Glomerular endothelial cell (primary cell): ENCODE results near the gene NR5A2. TPM values are rescaled to one million over a fixed set of nuclear protein-coding genes. Genes with fewer than 3 reads are reported as not detected.
"Not testable (repeated sequence)": the region's sequence is repeated elsewhere in the genome, so short reads cannot be mapped to it uniquely, and the experiment has no call there.

Experiments used
- DNase-seq: peaks from one replicate; pipeline ENCODE4 v3.0.0-alpha.2; 2011; ENCODE audit warnings: low read depth, low spot score; ENCODE audit errors: extremely low read depth
- total RNA-seq: library from RNA; depleted of rRNA; stranded (reverse); fragments of >200 nt; gene quantifications from 2 replicates; pipeline ENCODE4 v1.2.3, GENCODE V29; 2015

Gene NR5A2
- total RNA-seq, 1 donor from 2014 or later = 18.1 TPM

DNA sequence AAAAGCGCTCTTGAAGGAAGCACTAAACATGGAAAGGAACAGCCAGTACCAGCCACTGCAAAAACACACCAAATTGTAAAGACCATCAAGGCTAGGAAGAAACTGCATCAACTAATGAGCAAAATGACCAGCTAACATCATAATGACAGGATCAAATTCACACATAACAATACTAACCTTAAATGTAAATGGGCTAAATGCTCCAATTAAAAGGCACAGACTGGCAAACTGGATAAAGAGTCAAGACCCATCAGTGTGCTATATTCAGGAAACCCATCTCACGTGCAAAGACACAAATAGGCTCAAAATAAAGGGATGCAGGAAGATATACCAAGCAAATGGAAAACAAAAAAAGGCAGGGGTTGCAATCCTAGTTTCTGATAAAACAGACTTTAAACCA is 159.8 kb downstream of the NR5A2 start:
- not testable (repeated sequence) for DNase-seq

DNA sequence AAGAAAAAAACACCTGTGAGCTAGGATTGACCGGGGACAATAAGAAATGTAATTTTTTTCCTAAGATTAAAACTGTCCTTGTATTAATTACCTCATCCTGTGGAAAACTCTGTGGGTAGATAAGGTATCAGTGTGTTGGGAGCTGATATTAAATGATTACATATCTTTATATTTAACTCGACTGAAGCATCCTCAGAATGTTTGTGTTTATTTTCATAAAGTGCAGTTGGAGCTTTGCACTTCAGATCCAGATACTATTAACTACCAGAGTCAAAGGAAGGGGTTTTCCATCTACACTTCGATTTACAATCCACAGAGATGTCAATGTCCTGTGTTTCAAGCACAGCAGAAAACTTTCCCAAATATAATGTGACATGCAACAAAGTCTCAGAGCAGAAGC is 164.5 kb downstream of the NR5A2 start:
- no peak for DNase-seq

DNA sequence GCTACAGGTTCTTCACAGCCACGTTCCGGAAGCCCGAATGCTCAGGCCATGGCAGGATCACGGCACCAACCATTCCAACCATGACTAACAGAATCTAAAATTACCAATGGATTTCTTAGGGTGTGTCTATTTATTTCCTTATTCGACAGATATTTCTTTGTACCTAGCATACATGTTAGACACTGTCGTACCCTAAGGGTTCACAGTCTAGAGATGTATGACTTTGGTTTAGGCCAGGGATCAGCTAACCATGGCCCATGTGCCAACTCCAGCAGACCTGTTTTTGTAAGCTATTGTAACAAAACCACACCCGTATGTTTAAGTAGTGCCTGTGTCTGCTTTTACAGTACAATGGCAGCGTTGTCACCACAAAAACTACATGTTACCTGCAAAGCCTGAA is 167.0 kb downstream of the NR5A2 start:
- DNase-seq = no peak

GRCh38 chr1:200198236-200198635 is 170.7 kb downstream of the NR5A2 start:
- no peak for DNase-seq

GRCh38 chr1:200205216-200205995 is 177.9 kb downstream of the NR5A2 start:
- DNase-seq = no peak

DNA sequence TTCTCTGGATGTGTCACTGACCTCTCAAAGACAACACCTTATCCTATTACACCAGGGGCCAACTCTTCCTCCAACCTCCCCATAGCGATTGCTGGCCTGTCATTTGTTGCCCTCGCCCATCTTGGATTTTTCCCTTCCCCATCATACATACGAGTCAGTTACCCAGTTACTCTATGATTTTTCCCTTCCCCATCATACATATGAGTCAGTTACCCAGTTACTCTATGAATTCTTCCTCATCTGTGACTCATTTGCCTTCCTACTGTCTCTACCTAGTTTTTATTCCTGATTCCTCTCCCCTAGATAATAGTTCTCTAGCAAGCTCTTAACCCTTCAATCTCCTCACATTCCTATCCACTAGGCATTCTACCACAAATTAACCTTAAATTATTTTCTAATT is 178.8 kb downstream of the NR5A2 start:
- DNase-seq = no peak

DNA sequence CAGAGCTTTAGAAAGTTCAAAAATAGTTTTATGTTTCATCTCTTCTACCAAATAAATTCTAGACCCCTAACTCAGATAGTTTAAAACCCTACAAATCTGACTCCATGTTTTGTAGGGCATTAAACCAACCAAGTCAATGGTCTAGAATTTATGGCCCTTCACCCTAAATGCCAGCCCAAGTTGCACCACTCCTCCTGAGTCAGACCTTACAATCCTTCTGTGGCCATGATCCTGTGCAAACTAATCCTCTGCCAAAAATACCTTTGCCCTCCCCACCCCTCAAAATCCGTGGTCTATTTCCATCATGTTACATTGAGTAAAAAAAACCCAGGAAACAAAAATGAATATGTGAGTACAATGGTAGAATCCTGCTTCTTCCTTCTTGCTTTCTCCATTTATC is 179.3 kb downstream of the NR5A2 start:
- no peak for DNase-seq

DNA sequence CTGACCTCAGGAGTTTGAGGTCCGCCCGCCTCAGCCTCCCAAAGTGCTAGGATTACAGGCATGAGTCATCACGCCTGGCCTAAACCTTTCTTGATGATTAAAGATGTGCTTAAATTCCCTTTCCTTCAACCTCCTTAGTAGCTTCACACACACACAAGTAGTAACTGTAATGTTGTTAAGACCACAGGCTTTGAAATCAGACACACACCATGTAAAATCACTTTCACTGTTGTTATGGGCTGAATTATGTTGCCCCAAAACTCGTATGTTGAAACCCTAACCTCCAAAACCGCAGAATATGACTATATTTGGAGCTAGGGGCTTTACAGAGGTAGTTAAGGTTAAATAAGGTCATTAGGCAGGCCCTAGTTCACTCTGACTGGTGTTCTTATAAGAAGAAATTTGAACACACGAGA is 180.2 kb downstream of the NR5A2 start:
- no peak for DNase-seq

GRCh38 chr1:200211157-200211556 is 183.6 kb downstream of the NR5A2 start:
- no peak for DNase-seq

- DNase-seq = no peak
Measured at GRCh38 chr1:200213392-200213791, 185.9 kb downstream of the NR5A2 start.

DNA sequence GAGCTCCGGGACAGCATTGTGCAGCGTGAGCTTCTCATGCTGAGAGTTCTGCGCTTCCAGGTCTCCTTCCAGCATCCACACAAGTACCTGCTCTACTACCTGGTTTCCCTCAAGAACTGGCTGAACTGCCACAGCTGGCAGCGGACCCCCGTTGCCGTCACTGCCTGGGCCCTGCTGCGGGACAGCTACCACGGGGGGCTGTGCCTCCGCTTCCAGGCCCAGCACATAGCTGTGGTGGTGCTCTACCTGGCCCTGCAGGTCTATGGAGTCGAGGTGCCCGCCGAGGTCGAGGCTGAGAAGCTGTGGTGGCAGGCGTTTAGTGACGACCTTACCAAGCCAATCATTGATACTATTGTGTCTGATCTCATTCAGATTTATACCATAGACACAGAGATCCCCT is 186.4 kb downstream of the NR5A2 start:
- no peak for DNase-seq

- DNase-seq = no peak
Measured at GRCh38 chr1:200215350-200215749, 187.8 kb downstream of the NR5A2 start.

DNA sequence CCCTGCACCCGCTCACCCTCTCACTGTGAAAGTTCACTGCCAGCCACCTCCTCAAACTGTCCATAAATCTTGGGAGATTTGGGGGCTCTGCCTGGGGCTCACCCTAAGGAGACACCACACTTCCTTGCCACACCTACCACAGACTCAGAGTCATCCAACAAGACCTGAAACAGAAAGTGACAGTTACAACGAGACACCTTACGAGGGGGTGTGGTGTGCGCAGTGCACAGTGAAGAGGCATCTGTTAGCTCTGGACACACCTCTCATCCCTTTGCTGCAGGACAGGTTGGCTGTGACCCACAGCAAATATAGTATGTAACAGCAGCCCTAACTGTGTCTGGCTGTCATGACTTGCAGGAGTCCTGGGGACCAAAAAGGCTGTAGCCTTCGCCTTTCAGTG is 190.2 kb downstream of the NR5A2 start:
- DNase-seq = no peak

DNA sequence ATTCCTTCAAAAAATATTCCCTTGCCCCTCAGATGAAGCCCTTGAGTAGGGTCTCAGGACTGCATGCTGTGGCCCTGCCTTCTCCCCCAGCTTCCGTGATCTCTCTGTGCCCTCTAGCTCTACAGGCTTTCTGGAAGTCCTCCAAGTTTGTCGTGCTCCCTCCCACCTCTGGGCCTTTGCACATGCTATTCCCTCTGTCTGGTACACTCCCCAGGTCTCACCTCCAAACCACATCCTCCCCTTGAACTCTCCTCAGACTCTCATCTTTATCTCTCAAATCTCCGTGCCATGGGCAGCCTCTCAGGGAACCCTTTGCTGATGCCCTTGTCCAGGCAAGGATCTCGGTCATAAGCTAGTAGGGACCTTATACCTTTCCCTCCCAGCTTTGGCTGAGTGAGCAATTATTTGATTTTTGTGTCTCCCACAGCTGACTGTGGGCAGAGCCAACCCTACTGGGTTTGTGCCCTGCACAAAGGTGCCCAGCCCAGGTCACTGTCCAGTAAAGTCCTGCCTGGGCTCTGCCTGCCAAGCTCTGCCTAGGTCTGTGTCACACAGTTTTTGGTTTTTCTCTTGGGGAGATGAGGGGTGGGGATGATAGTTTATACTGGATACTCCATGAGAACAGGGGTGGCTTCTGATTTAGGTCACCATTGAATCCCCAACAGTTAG is 194.2 kb downstream of the NR5A2 start:
- no peak for DNase-seq

GRCh38 chr1:200223207-200223606 is 195.7 kb downstream of the NR5A2 start:
- DNase-seq = no peak

GRCh38 chr1:200223613-200224012 is 196.1 kb downstream of the NR5A2 start:
- no peak for DNase-seq

DNA sequence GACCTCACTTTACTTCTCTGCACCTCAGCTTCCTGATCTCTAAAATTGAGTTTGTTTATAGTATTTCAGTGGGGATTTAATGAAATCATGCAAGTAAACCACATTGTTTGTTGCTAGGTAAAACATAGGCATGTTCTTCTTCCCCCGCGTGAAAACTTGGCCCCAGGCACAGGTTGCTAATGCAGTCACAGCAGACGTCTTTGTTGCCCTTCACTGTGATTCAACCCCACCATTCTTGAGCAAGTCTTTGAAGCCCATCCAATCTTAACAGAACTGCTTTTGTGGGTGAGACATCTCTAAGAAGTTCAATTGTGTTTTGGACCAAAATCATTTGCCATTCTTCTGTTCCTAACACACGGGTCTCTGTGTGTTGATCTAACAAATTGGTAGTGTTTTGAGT is 196.8 kb downstream of the NR5A2 start:
- no peak for DNase-seq

- DNase-seq = no peak
Measured at GRCh38 chr1:200226268-200226968, 198.9 kb downstream of the NR5A2 start.

DNA sequence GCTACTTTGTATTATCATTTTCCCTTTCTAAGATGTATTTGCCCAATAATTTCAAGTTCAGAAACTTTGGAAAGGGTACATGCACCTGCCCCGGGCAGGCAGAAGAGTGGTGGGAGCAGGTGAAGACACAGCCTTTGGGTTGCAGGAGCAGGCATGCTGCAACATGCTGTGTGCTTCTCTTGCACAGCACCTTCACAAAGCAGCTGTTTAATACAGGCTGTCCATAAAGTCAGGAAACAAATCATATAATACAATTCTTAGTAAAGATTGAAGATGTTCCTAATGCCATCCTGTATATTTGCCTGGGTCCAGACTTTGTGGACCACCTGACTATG is 199.4 kb downstream of the NR5A2 start:
- no peak for DNase-seq
